Lower leg skin (tissue), 4 donors: ENCODE measurements around the gene LILRA6. TPM values are rescaled to one million over a fixed set of nuclear protein-coding genes. Genes with fewer than 3 reads are reported as not detected.

Experiments used
- DNase-seq, 2 donors: peaks; one replicate each; pipeline ENCODE4 v3.0.0-alpha.2; 2019; ENCODE audit warnings: low spot score in 2 of 2
- H3K4me3 ChIP-seq: fragments of 200-600 bp; sonication (generic); 2 replicates; pipeline ENCODE4 v1.5.1; 2017; ENCODE audit warnings: mild to moderate bottlenecking, low read depth; ENCODE audit not compliant: poor library complexity, severe bottlenecking
- CTCF ChIP-seq, 3 donors: fragments of 450-650 bp; IDR thresholded peaks; one replicate each; pipeline ENCODE4 v1.5.1; 2016; ENCODE audit warnings: antibody characterized with exemption in 3 of 3, mild to moderate bottlenecking in 3 of 3, moderate library complexity in 2 of 3
- POLR2A ChIP-seq, 2 donors: fragments of 450-650 bp; IDR thresholded peaks; one replicate each; pipeline ENCODE4 v1.6.1; 2016 to 2017; ENCODE audit warnings: antibody characterized with exemption in 2 of 2, mild to moderate bottlenecking in 1 of 2, moderate library complexity in 1 of 2
- WGBS, 2 donors: methylation state at CpG; one replicate each; pipeline ENCODE4 v1.1.5; 2018; 5-methylcytosine and 5-hydroxymethylcytosine counted together
- intact Hi-C: fragments of 100-400 bp; cut with DNase I; formaldehyde crosslinking; loops from one replicate; pipeline ENCODE4 v1.15.0; 2023; ENCODE audit warnings: low total_unique reads
- microRNA-seq, 2 donors: library from miRNA; unstranded; fragments of <30 nt; microRNA quantifications; one replicate each; pipeline ENCODE4, GENCODE V29; 2016; ENCODE audit warnings: borderline replicate concordance in 2 of 2, borderline number of aligned reads in 1 of 2
- total RNA-seq, 4 donors: library from RNA; depleted of rRNA; stranded (reverse); fragments of >200 nt; gene quantifications; one replicate each; pipeline ENCODE4 v1.1.0, GENCODE V29; 2016

Gene LILRA6
- total RNA-seq, 4 donors from 2014 or later: 0.98 to 1.6 (median 1.5) TPM; not detected in 1

GRCh38 chr19:54189145-54189734, 53.4 kb downstream of the LILRA6 start, which contains the start of gene MBOAT7:
Gene MBOAT7 (minus strand): TSS chr19:54189580. CDS start chr19:54188508, 1,072 bp downstream.
- TF ChIP-seq POLR2A (IDR thresholded peaks at IDR 0.05): no peak
- no peak for TF ChIP-seq CTCF (IDR thresholded peaks at IDR 0.05)
- 0 to 1% methylated on average over 23 to 28 of the region's 64 CpGs for WGBS, 2 donors
- no peak for DNase-seq
- intact Hi-C loops: no loop called here
- peak within 1 kb of the TSS; percentile 74 for H3K4me3 ChIP-seq

GRCh38 chr19:54188215-54188871, 54.2 kb downstream of the LILRA6 start:
- DNase-seq: no peak

GRCh38 chr19:54186934-54187381, 55.6 kb downstream of the LILRA6 start:
- no peak overlapping the region for H3K4me3 ChIP-seq
- intact Hi-C loops: no loop called here
- DNase-seq: no peak
- TF ChIP-seq CTCF (IDR thresholded peaks at IDR 0.05) (no peak), POLR2A (IDR thresholded peaks at IDR 0.05) (no peak)
- WGBS, 2 donors: 84 to 91% methylated on average over 11 of the region's 11 CpGs

More at GRCh38 chr19:54188215-54188871, 54.2 kb downstream of the LILRA6 start:
- H3K4me3 ChIP-seq: peak overlapping the region; percentile 74
- 18 to 27% methylated on average over 12 of the region's 12 CpGs for WGBS, 2 donors
- TF ChIP-seq POLR2A (IDR thresholded peaks at IDR 0.05): no peak
- no peak for TF ChIP-seq CTCF (IDR thresholded peaks at IDR 0.05)
- intact Hi-C loops: no loop called here

Small RNA genes lying within 50 kb of the gene (microRNA-seq; reads per million reads assigned to microRNA genes)
- 0 reads per million in 2 donors for gene MIR4752

Other genes starting within 250 kb of the LILRA6 start
- not detected for gene VSTM1, start 178.9 kb downstream of the LILRA6 start, total RNA-seq
- gene TARM1, start 161.4 kb downstream of the LILRA6 start, total RNA-seq: not detected
- 1 to 10 TPM; 1.9 to 6.5 (median 3.7) TPM for gene OSCAR, start 142.0 kb downstream of the LILRA6 start, total RNA-seq
- gene NDUFA3, start 139.9 kb downstream of the LILRA6 start, total RNA-seq: 10 to 100 TPM in 3 of 4 donors, 1 to 10 TPM in 1; 2.7 to 39.4 (median 30.2) TPM
- 10 to 100 TPM; 11.1 to 20.4 (median 16.0) TPM for gene TFPT, start 127.1 kb downstream of the LILRA6 start, total RNA-seq
- 10 to 100 TPM; 39.2 to 65.1 (median 47.3) TPM for gene PRPF31, start 127.0 kb downstream of the LILRA6 start, total RNA-seq
- gene CNOT3, start 105.0 kb downstream of the LILRA6 start, total RNA-seq: 10 to 100 TPM; 19.5 to 56.9 (median 37.1) TPM
- gene LENG1, start 83.1 kb downstream of the LILRA6 start, total RNA-seq: 1 to 10 TPM; 6.0 to 8.4 (median 6.6) TPM
- gene TMC4, start 69.6 kb downstream of the LILRA6 start, total RNA-seq: 1 to 10 TPM; 2.4 to 9.3 (median 6.3) TPM
- gene MBOAT7, start 53.2 kb downstream of the LILRA6 start, total RNA-seq: 100 to 1,000 TPM in 1 of 4 donors, 10 to 100 TPM in 3; 57.4 to 117 (median 62.2) TPM
- 100 to 1,000 TPM in 2 of 4 donors, 10 to 100 TPM in 2; 80.5 to 118 (median 107) TPM for gene TSEN34, start 51.5 kb downstream of the LILRA6 start, total RNA-seq
- gene RPS9, start 41.9 kb downstream of the LILRA6 start, total RNA-seq: 1,000 to 10,000 TPM; 2,457 to 3,045 (median 2,759) TPM
- gene LILRB3, start 19.8 kb downstream of the LILRA6 start, total RNA-seq: 1 to 10 TPM in 2 of 4 donors, under 1 TPM in 2; 0.65 to 7.7 (median 3.5) TPM
- gene LILRB5, start 14.5 kb upstream of the LILRA6 start, total RNA-seq: 1 to 10 TPM; 2.5 to 4.9 (median 4.1) TPM
- 1 to 10 TPM in 2 of 4 donors, under 1 TPM in 2; 0.78 to 1.6 (median 1.1) TPM for gene LILRB2, start 38.3 kb upstream of the LILRA6 start, total RNA-seq
- gene LILRA5, start 70.4 kb upstream of the LILRA6 start, total RNA-seq: 1 to 10 TPM in 1 of 4 donors, under 1 TPM in 1, not detected in 2; 0.59 to 2.4 TPM
- gene LILRA4, start 96.4 kb upstream of the LILRA6 start, total RNA-seq: 1 to 10 TPM in 1 of 4 donors, under 1 TPM in 1, not detected in 2; 0.84 to 6.2 TPM
- 1 to 10 TPM in 2 of 4 donors, under 1 TPM in 2; 0.19 to 4.2 (median 2.0) TPM for gene LAIR1, start 122.1 kb upstream of the LILRA6 start, total RNA-seq
- 10 to 100 TPM in 2 of 4 donors, 1 to 10 TPM in 1, under 1 TPM in 1; 0.63 to 17.8 (median 10.8) TPM for gene TTYH1, start 172.7 kb upstream of the LILRA6 start, total RNA-seq
- gene LENG8, start 206.4 kb upstream of the LILRA6 start, total RNA-seq: 100 to 1,000 TPM in 1 of 4 donors, 10 to 100 TPM in 3; 57.9 to 195 (median 64.1) TPM
- 1 to 10 TPM; 4.5 to 9.2 (median 6.5) TPM for gene LENG9, start 221.0 kb upstream of the LILRA6 start, total RNA-seq
- gene CDC42EP5, start 230.5 kb upstream of the LILRA6 start, total RNA-seq: 10 to 100 TPM in 2 of 4 donors, 1 to 10 TPM in 2; 5.5 to 21.8 (median 9.6) TPM